ENCODE data around the gene MACF1. TPM values are rescaled to one million over a fixed set of nuclear protein-coding genes. Genes with fewer than 3 reads are reported as not detected.

MACF1 gene
- total and polyA plus RNA-seq, 10 donors = 50.8 to 641 (median 414) TPM

GRCh38 chr1:39173995-39174380, 30.5 kb upstream of the MACF1 start:
- Histone ChIP-seq H3K27ac (peak overlapping the region in 4 of 8 donors; percentile 22 to 57 (median 51)), H3K4me1 (peaks cover 0 to 59% (median 33%) of the 10 kb centered on the region in 6 donors), H3K4me3 (no peak overlapping the region), H3K36me3 (no peaks in the 10 kb centered on the region), H3K27me3 (replicated peaks in 1 of 7) (no peaks in the 10 kb centered on the region), H3K9me3 (no peaks in the 10 kb centered on the region)
- 70 to 80% (median 76%) methylated on average over 2 of the region's 2 CpGs for WGBS, 5 donors
- no peak for DNase-seq
- intact Hi-C loops (cut with DNase I; ENCODE audit: low total_unique reads) = no loop called here
- TF ChIP-seq POLR2AphosphoS5 (IDR thresholded peaks at IDR 0.05) = no peak
- TF ChIP-seq CTCF (IDR thresholded peaks at IDR 0.05 in 8 of 11, conservative IDR thresholded peaks at IDR 0.05 in 3 of 11) = no peak
- TF ChIP-seq POLR2A (IDR thresholded peaks at IDR 0.05) = no peak

- 66 to 84% (median 82%) methylated on average over 5 of the region's 5 CpGs for WGBS, 5 donors
- Histone ChIP-seq H3K4me1 (peaks cover 0 to 61% (median 33%) of the 10 kb centered on the region in 6 donors), H3K27me3 (replicated peaks in 1 of 7) (no peaks in the 10 kb centered on the region), H3K27ac (peak overlapping the region in 4 of 8 donors; percentile 3 to 57 (median 34)), H3K9me3 (no peaks in the 10 kb centered on the region), H3K36me3 (no peaks in the 10 kb centered on the region), H3K4me3 (no peak overlapping the region)
- TF ChIP-seq POLR2A (IDR thresholded peaks at IDR 0.05) = no peak
- no peak for TF ChIP-seq CTCF (IDR thresholded peaks at IDR 0.05 in 8 of 11, conservative IDR thresholded peaks at IDR 0.05 in 3 of 11)
- no peak for TF ChIP-seq POLR2AphosphoS5 (IDR thresholded peaks at IDR 0.05)
- DNase-seq = no peak
- intact Hi-C loops (cut with DNase I; ENCODE audit: low total_unique reads) = no loop called here
Measured at GRCh38 chr1:39174390-39175081, 30.0 kb upstream of the MACF1 start.

GRCh38 chr1:39177706-39178105, 26.8 kb upstream of the MACF1 start:
- DNase-seq = no peak
- WGBS, 5 donors = 64 to 79% (median 77%) methylated on average over 3 of the region's 3 CpGs
- intact Hi-C loops (cut with DNase I; ENCODE audit: low total_unique reads) = no loop called here
- H3K36me3 ChIP-seq = no peaks in the 10 kb centered on the region
- no peak for TF ChIP-seq CTCF (IDR thresholded peaks at IDR 0.05 in 8 of 11, conservative IDR thresholded peaks at IDR 0.05 in 3 of 11)
- no peak for TF ChIP-seq POLR2AphosphoS5 (IDR thresholded peaks at IDR 0.05)
- TF ChIP-seq POLR2A (IDR thresholded peaks at IDR 0.05) = no peak
- no peaks in the 10 kb centered on the region for H3K27me3 ChIP-seq (replicated peaks in 1 of 7)
- H3K9me3 ChIP-seq = no peaks in the 10 kb centered on the region
- no peak overlapping the region for H3K4me3 ChIP-seq
- peaks cover 0 to 58% (median 28%) of the 10 kb centered on the region in 6 donors for H3K4me1 ChIP-seq
- peak overlapping the region in 4 of 8 donors; percentile 21 to 39 (median 33) for H3K27ac ChIP-seq

- Histone ChIP-seq H3K27ac (peak overlapping the region in 6 of 8 donors; percentile 23 to 53 (median 38)), H3K36me3 (no peaks in the 10 kb centered on the region), H3K27me3 (replicated peaks in 1 of 7) (no peaks in the 10 kb centered on the region), H3K9me3 (no peaks in the 10 kb centered on the region), H3K4me3 (no peak overlapping the region), H3K4me1 (peaks cover 4 to 58% (median 31%) of the 10 kb centered on the region in 6 donors)
- 67 to 82% (median 78%) methylated on average over 6 of the region's 6 CpGs for WGBS, 5 donors
- TF ChIP-seq POLR2AphosphoS5 (IDR thresholded peaks at IDR 0.05) (no peak), CTCF (IDR thresholded peaks at IDR 0.05 in 8 of 11, conservative IDR thresholded peaks at IDR 0.05 in 3 of 11) (no peak), POLR2A (IDR thresholded peaks at IDR 0.05) (no peak)
- intact Hi-C loops (cut with DNase I; ENCODE audit: low total_unique reads) = no loop called here
- no peak for DNase-seq
Measured at GRCh38 chr1:39178541-39179431, 25.7 kb upstream of the MACF1 start.

All from spleen (tissue), 11 donors.